WTC11 (cell line): Measurements from ENCODE around the gene HACE1. TPM values are rescaled to one million over a fixed set of nuclear protein-coding genes. Genes with fewer than 3 reads are reported as not detected.

Experiments
- ATAC-seq: fragments of 200-7000 bp; cut with Tn5 transposase; 2 replicates; pipeline ENCODE4 v1.10.0; 2021; ENCODE audit warnings: mild to moderate bottlenecking, moderate library complexity
- CTCF ChIA-PET: fragments of 300-600 bp; sonication (Branson Sonifier 250); formaldehyde crosslinking; loops from one replicate; lab custom pipeline; 2021; ENCODE audit warnings: antibody characterized with exemption; lab: Charles Lee
- POLR2A ChIA-PET: fragments of 350-600 bp; sonication (Branson Sonifier 250); formaldehyde crosslinking; loops from one replicate; lab custom pipeline; 2021; ENCODE audit warnings: antibody characterized with exemption; lab: Charles Lee
- DNase-seq: peaks from one replicate; pipeline ENCODE4 v3.0.0; 2021; ENCODE audit warnings: low spot score
- H3K27ac Mint-ChIP-seq: 2 replicates; pipeline ENCODE4 v1.8.0; 2021; ENCODE audit warnings: mixed read lengths
- H3K27me3 Mint-ChIP-seq: 2 replicates; pipeline ENCODE4 v1.8.0; 2021; ENCODE audit warnings: low read depth, mild to moderate bottlenecking, moderate library complexity, mixed read lengths
- H3K36me3 Mint-ChIP-seq: 2 replicates; pipeline ENCODE4 v1.8.0; 2021; ENCODE audit warnings: mixed read lengths
- H3K4me1 Mint-ChIP-seq: 2 replicates; pipeline ENCODE4 v1.8.0; 2022; ENCODE audit warnings: mixed read lengths
- H3K4me3 Mint-ChIP-seq: 2 replicates; pipeline ENCODE4 v1.8.0; 2021; ENCODE audit warnings: mild to moderate bottlenecking, moderate library complexity, mixed read lengths
- H3K9me3 Mint-ChIP-seq: 2 replicates; pipeline ENCODE4 v1.8.0; 2021; ENCODE audit warnings: mixed read lengths
- ATF1 ChIP-seq: sonication (generic); formaldehyde crosslinking; IDR thresholded peaks from 2 replicates; pipeline ENCODE4 v1.8.1; 2023; ENCODE audit warnings: mild to moderate bottlenecking, moderate library complexity, missing genetic modification reagents
- CREB1 ChIP-seq: sonication (generic); formaldehyde crosslinking; IDR thresholded peaks from 2 replicates; pipeline ENCODE4 v1.8.0; 2023; ENCODE audit warnings: mild to moderate bottlenecking, missing genetic modification reagents
- ESRRA ChIP-seq: sonication (generic); formaldehyde crosslinking; IDR thresholded peaks from 2 replicates; pipeline ENCODE4 v1.8.1; 2022; ENCODE audit warnings: mild to moderate bottlenecking, missing genetic modification reagents, borderline replicate concordance
- FOXJ3 ChIP-seq: sonication (generic); formaldehyde crosslinking; IDR thresholded peaks from 2 replicates; pipeline ENCODE4 v1.9.0; 2021; ENCODE audit warnings: missing genetic modification reagents, mild to moderate bottlenecking, borderline replicate concordance
- KAT7 ChIP-seq: sonication (generic); formaldehyde crosslinking; IDR thresholded peaks from 2 replicates; pipeline ENCODE4 v1.8.1; 2023; ENCODE audit warnings: missing genetic modification reagents, mild to moderate bottlenecking, borderline replicate concordance
- MLX ChIP-seq: sonication (generic); formaldehyde crosslinking; IDR thresholded peaks from 2 replicates; pipeline ENCODE4 v1.8.1; 2023; ENCODE audit warnings: mild to moderate bottlenecking, missing genetic modification reagents, moderate library complexity
- NR1H2 ChIP-seq: sonication (generic); formaldehyde crosslinking; IDR thresholded peaks from 2 replicates; pipeline ENCODE4 v1.9.0; 2021; ENCODE audit warnings: mild to moderate bottlenecking, moderate library complexity, missing genetic modification reagents
- SMAD3 ChIP-seq: sonication (generic); formaldehyde crosslinking; IDR thresholded peaks from 2 replicates; pipeline ENCODE4 v1.8.0; 2022; ENCODE audit warnings: missing genetic modification reagents, mild to moderate bottlenecking, borderline replicate concordance
- TCF7 ChIP-seq: sonication (generic); formaldehyde crosslinking; IDR thresholded peaks from 2 replicates; pipeline ENCODE4 v1.8.0; 2022; ENCODE audit warnings: mild to moderate bottlenecking, low read depth, missing genetic modification reagents, moderate library complexity
- TEAD4 ChIP-seq: sonication (generic); formaldehyde crosslinking; IDR thresholded peaks from 2 replicates; pipeline ENCODE4 v1.8.0; 2022; ENCODE audit warnings: mild to moderate bottlenecking, missing genetic modification reagents
- ZNF317 ChIP-seq: sonication (generic); formaldehyde crosslinking; IDR thresholded peaks from 2 replicates; pipeline ENCODE4 v1.8.1; 2023; ENCODE audit warnings: low read depth, mild to moderate bottlenecking, moderate library complexity, missing genetic modification reagents, borderline replicate concordance
- ZNF671 ChIP-seq: fragments of 250-450 bp; sonication (Bioruptor Pico); IDR thresholded peaks from 2 replicates; pipeline ENCODE4 v1.8.0; 2021; ENCODE audit warnings: mild to moderate bottlenecking
- total RNA-seq: library from RNA; stranded (reverse); gene quantifications from 3 replicates; pipeline ENCODE4 v1.2.3, GENCODE V29; 2021
- TF ChIP-seq, protein P1 (sequence below): sonication (generic); formaldehyde crosslinking; IDR thresholded peaks from 2 replicates; pipeline ENCODE4 v1.8.1; 2022; ENCODE audit warnings: low read depth, mild to moderate bottlenecking, moderate library complexity, missing genetic modification reagents, borderline replicate concordance
- TF ChIP-seq, protein P2 (sequence below): fragments of 250-450 bp; sonication (Bioruptor Pico); IDR thresholded peaks from 2 replicates; pipeline ENCODE4 v1.9.0; 2021; ENCODE audit warnings: moderate library complexity, mild to moderate bottlenecking, inconsistent platforms, borderline replicate concordance
- TF ChIP-seq, protein P3 (sequence below): sonication (generic); formaldehyde crosslinking; IDR thresholded peaks from 2 replicates; pipeline ENCODE4 v1.8.0; 2022; ENCODE audit warnings: mild to moderate bottlenecking, missing genetic modification reagents
- TF ChIP-seq, protein P4 (sequence below): sonication (generic); formaldehyde crosslinking; IDR thresholded peaks from 2 replicates; pipeline ENCODE4 v1.8.0; 2023; ENCODE audit warnings: missing genetic modification reagents, mild to moderate bottlenecking, borderline replicate concordance
- TF ChIP-seq, protein P5 (sequence below): sonication (generic); formaldehyde crosslinking; IDR thresholded peaks from 2 replicates; pipeline ENCODE4 v1.8.0; 2023; ENCODE audit warnings: mild to moderate bottlenecking, missing genetic modification reagents
- TF ChIP-seq, protein P6 (sequence below): fragments of 250-450 bp; sonication (Bioruptor Pico); IDR thresholded peaks from 2 replicates; pipeline ENCODE4 v1.9.0; 2021; ENCODE audit warnings: mild to moderate bottlenecking, borderline replicate concordance
- TF ChIP-seq, protein P7 (sequence below): sonication (generic); formaldehyde crosslinking; IDR thresholded peaks from 2 replicates; pipeline ENCODE4 v1.8.0; 2022; ENCODE audit warnings: mild to moderate bottlenecking, missing genetic modification reagents

Gene HACE1
- total RNA-seq, 1 experiment from 2014 or later: 18.1 TPM

DNA sequence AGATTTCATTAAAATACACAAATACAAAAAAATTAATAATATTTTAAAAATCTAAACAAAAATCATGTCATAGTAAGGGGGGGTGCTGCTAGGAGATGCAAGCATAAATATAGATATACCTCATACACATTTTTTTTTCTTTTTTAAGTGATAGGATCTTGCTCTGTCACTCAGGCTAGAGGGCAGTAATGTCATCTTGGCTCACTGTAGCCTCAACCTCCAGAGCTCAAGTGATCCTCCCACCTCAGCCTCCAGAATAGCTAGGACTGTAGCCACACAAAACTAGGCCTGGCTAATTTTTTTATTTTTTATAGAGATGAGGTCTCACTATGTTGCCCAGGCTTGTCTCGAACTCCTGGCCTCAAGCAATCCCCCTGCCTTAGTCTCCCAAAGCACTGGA lies 90.8 kb downstream of the HACE1 start:
- CTCF ChIA-PET: interaction anchor here (0.7 kb wide), 1 partner anchor 116 kb away, joined by 3 read pairs; no protein-coding TSS in a partner anchor
- no peaks in the 10 kb centered on the region for H3K27me3 Mint-ChIP-seq
- peaks cover 17% of the 10 kb centered on the region for H3K36me3 Mint-ChIP-seq
- no peak for TF ChIP-seq TCF7 (CRISPR knock-in tag)
- TF ChIP-seq SMAD3 (CRISPR knock-in tag): no peak
- TF ChIP-seq, protein P1, sequence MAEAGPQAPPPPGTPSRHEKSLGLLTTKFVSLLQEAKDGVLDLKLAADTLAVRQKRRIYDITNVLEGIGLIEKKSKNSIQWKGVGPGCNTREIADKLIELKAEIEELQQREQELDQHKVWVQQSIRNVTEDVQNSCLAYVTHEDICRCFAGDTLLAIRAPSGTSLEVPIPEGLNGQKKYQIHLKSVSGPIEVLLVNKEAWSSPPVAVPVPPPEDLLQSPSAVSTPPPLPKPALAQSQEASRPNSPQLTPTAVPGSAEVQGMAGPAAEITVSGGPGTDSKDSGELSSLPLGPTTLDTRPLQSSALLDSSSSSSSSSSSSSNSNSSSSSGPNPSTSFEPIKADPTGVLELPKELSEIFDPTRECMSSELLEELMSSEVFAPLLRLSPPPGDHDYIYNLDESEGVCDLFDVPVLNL (CRISPR knock-in tag): no peak
- TF ChIP-seq ATF1 (CRISPR knock-in tag): no peak
- TF ChIP-seq, protein P2, sequence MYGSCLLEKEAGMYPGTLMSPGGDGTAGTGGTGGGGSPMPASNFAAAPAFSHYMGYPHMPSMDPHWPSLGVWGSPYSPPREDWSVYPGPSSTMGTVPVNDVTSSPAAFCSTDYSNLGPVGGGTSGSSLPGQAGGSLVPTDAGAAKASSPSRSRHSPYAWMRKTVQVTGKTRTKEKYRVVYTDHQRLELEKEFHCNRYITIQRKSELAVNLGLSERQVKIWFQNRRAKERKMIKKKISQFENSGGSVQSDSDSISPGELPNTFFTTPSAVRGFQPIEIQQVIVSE (CRISPR knock-in tag): no peak
- TF ChIP-seq ZNF317 (CRISPR knock-in tag): no peak
- TF ChIP-seq, protein P3, sequence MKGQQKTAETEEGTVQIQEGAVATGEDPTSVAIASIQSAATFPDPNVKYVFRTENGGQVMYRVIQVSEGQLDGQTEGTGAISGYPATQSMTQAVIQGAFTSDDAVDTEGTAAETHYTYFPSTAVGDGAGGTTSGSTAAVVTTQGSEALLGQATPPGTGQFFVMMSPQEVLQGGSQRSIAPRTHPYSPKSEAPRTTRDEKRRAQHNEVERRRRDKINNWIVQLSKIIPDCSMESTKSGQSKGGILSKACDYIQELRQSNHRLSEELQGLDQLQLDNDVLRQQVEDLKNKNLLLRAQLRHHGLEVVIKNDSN: no peak
- TF ChIP-seq FOXJ3 (CRISPR knock-in tag): no peak
- TF ChIP-seq, protein P4, sequence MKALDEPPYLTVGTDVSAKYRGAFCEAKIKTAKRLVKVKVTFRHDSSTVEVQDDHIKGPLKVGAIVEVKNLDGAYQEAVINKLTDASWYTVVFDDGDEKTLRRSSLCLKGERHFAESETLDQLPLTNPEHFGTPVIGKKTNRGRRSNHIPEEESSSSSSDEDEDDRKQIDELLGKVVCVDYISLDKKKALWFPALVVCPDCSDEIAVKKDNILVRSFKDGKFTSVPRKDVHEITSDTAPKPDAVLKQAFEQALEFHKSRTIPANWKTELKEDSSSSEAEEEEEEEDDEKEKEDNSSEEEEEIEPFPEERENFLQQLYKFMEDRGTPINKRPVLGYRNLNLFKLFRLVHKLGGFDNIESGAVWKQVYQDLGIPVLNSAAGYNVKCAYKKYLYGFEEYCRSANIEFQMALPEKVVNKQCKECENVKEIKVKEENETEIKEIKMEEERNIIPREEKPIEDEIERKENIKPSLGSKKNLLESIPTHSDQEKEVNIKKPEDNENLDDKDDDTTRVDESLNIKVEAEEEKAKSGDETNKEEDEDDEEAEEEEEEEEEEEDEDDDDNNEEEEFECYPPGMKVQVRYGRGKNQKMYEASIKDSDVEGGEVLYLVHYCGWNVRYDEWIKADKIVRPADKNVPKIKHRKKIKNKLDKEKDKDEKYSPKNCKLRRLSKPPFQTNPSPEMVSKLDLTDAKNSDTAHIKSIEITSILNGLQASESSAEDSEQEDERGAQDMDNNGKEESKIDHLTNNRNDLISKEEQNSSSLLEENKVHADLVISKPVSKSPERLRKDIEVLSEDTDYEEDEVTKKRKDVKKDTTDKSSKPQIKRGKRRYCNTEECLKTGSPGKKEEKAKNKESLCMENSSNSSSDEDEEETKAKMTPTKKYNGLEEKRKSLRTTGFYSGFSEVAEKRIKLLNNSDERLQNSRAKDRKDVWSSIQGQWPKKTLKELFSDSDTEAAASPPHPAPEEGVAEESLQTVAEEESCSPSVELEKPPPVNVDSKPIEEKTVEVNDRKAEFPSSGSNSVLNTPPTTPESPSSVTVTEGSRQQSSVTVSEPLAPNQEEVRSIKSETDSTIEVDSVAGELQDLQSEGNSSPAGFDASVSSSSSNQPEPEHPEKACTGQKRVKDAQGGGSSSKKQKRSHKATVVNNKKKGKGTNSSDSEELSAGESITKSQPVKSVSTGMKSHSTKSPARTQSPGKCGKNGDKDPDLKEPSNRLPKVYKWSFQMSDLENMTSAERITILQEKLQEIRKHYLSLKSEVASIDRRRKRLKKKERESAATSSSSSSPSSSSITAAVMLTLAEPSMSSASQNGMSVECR: no peak
- no peak for TF ChIP-seq CREB1 (CRISPR knock-in tag)
- no peak for TF ChIP-seq ZNF671 (CRISPR knock-in tag)
- TF ChIP-seq, protein P5, sequence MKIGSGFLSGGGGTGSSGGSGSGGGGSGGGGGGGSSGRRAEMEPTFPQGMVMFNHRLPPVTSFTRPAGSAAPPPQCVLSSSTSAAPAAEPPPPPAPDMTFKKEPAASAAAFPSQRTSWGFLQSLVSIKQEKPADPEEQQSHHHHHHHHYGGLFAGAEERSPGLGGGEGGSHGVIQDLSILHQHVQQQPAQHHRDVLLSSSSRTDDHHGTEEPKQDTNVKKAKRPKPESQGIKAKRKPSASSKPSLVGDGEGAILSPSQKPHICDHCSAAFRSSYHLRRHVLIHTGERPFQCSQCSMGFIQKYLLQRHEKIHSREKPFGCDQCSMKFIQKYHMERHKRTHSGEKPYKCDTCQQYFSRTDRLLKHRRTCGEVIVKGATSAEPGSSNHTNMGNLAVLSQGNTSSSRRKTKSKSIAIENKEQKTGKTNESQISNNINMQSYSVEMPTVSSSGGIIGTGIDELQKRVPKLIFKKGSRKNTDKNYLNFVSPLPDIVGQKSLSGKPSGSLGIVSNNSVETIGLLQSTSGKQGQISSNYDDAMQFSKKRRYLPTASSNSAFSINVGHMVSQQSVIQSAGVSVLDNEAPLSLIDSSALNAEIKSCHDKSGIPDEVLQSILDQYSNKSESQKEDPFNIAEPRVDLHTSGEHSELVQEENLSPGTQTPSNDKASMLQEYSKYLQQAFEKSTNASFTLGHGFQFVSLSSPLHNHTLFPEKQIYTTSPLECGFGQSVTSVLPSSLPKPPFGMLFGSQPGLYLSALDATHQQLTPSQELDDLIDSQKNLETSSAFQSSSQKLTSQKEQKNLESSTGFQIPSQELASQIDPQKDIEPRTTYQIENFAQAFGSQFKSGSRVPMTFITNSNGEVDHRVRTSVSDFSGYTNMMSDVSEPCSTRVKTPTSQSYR (CRISPR knock-in tag): no peak
- no peak for TF ChIP-seq ESRRA (CRISPR knock-in tag)
- no peak for TF ChIP-seq TEAD4 (CRISPR knock-in tag)
- TF ChIP-seq, protein P6, sequence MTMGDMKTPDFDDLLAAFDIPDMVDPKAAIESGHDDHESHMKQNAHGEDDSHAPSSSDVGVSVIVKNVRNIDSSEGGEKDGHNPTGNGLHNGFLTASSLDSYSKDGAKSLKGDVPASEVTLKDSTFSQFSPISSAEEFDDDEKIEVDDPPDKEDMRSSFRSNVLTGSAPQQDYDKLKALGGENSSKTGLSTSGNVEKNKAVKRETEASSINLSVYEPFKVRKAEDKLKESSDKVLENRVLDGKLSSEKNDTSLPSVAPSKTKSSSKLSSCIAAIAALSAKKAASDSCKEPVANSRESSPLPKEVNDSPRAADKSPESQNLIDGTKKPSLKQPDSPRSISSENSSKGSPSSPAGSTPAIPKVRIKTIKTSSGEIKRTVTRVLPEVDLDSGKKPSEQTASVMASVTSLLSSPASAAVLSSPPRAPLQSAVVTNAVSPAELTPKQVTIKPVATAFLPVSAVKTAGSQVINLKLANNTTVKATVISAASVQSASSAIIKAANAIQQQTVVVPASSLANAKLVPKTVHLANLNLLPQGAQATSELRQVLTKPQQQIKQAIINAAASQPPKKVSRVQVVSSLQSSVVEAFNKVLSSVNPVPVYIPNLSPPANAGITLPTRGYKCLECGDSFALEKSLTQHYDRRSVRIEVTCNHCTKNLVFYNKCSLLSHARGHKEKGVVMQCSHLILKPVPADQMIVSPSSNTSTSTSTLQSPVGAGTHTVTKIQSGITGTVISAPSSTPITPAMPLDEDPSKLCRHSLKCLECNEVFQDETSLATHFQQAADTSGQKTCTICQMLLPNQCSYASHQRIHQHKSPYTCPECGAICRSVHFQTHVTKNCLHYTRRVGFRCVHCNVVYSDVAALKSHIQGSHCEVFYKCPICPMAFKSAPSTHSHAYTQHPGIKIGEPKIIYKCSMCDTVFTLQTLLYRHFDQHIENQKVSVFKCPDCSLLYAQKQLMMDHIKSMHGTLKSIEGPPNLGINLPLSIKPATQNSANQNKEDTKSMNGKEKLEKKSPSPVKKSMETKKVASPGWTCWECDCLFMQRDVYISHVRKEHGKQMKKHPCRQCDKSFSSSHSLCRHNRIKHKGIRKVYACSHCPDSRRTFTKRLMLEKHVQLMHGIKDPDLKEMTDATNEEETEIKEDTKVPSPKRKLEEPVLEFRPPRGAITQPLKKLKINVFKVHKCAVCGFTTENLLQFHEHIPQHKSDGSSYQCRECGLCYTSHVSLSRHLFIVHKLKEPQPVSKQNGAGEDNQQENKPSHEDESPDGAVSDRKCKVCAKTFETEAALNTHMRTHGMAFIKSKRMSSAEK (CRISPR knock-in tag): no peak
- TF ChIP-seq KAT7 (CRISPR knock-in tag): no peak
- TF ChIP-seq, protein P7, sequence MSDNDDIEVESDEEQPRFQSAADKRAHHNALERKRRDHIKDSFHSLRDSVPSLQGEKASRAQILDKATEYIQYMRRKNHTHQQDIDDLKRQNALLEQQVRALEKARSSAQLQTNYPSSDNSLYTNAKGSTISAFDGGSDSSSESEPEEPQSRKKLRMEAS (CRISPR knock-in tag): no peak
- no peak for TF ChIP-seq MLX (CRISPR knock-in tag)
- no peak for TF ChIP-seq NR1H2 (CRISPR knock-in tag)
- H3K4me3 Mint-ChIP-seq: no peak overlapping the region
- peaks cover 15% of the 10 kb centered on the region for H3K4me1 Mint-ChIP-seq
- DNase-seq (no peak), ATAC-seq (no peak)
- POLR2A ChIA-PET: interaction anchor here (0.6 kb wide), 1 partner anchor 24 kb away, joined by 5 read pairs; no protein-coding TSS in a partner anchor
- no peaks in the 10 kb centered on the region for H3K9me3 Mint-ChIP-seq
- H3K27ac Mint-ChIP-seq: no peak overlapping the region
